ENCODE data around the gene B3GNT2. TPM values are rescaled to one million over a fixed set of nuclear protein-coding genes. Genes with fewer than 3 reads are reported as not detected.

The B3GNT2 gene
- total RNA-seq, 1 donor from 2014 or later = 23.8 TPM

DNA sequence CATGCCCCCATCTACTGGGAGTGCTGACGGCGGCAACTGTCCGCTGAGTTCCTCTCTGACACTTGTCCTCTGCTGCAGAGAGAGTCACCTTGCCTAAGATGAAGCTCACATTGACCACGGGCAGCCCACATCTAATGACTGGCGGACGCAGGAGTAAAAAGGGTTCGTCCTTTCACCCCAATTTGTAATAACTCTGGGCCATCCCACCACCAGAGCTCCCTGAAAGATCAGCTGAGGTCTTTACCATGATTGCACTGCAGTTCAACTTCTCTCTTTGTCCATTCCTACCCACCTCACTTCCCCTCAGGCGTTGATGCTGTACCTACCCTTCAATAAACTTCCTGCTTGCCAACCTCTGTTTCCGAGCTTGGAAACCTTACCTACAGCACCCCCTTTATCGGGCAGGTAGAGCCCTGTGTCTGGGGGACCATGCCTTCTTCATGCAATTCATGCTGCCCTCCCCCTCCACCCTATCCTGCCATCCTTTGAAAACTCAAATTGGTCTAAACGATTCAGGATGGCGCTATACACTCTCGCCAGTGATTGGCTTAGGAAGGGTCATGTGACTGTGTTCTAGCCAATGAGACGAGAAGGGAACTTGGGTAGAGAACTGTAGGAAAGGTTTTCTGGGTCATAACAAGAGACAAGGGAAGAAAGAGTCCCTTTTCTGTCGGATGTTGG, 10.3 kb upstream of the B3GNT2 start:
- H3K4me1 ChIP-seq (ENCODE audit: insufficient read depth, low read length) = no peaks in the 10 kb centered on the region
- Mint-ChIP-seq H3K4me3 (ENCODE audit: unreplicated experiment) (no peak overlapping the region), H3K27ac (ENCODE audit: unreplicated experiment) (no peak overlapping the region), H3K4me1 (ENCODE audit: low read depth, unreplicated experiment) (no peaks in the 10 kb centered on the region), H3K9me3 (ENCODE audit: unreplicated experiment) (peaks cover 2% of the 10 kb centered on the region), H3K27me3 (ENCODE audit: low read depth, unreplicated experiment) (peaks cover 16% of the 10 kb centered on the region), H3K36me3 (ENCODE audit: low read depth, unreplicated experiment) (no peaks in the 10 kb centered on the region)
- H3K9me3 ChIP-seq (ENCODE audit: insufficient read depth, low read depth, low read length) = no peaks in the 10 kb centered on the region
- H3K79me2 ChIP-seq (ENCODE audit: insufficient read depth, low read length) = no peaks in the 10 kb centered on the region
- no peaks in the 10 kb centered on the region for H3K27me3 ChIP-seq (ENCODE audit: insufficient read depth, low read length)
- H3K36me3 ChIP-seq (ENCODE audit: insufficient read depth, low read length) = no peaks in the 10 kb centered on the region
- no peaks in the 10 kb centered on the region for H4K20me1 ChIP-seq (ENCODE audit: insufficient read depth, low read length)
- no peak overlapping the region for H3K4me2 ChIP-seq (ENCODE audit: low read length)
- no peak overlapping the region for H2AFZ ChIP-seq (ENCODE audit: low read depth, low read length)
- DNase-seq (ENCODE audit: low read depth) (no peak), FAIRE-seq (no peak)
- H3K4me3 ChIP-seq (ENCODE audit: insufficient read depth, low read depth, low read length) = no peak overlapping the region
- TF ChIP-seq, protein P1, sequence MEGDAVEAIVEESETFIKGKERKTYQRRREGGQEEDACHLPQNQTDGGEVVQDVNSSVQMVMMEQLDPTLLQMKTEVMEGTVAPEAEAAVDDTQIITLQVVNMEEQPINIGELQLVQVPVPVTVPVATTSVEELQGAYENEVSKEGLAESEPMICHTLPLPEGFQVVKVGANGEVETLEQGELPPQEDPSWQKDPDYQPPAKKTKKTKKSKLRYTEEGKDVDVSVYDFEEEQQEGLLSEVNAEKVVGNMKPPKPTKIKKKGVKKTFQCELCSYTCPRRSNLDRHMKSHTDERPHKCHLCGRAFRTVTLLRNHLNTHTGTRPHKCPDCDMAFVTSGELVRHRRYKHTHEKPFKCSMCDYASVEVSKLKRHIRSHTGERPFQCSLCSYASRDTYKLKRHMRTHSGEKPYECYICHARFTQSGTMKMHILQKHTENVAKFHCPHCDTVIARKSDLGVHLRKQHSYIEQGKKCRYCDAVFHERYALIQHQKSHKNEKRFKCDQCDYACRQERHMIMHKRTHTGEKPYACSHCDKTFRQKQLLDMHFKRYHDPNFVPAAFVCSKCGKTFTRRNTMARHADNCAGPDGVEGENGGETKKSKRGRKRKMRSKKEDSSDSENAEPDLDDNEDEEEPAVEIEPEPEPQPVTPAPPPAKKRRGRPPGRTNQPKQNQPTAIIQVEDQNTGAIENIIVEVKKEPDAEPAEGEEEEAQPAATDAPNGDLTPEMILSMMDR (IDR thresholded peaks at IDR 0.05; ENCODE audit: insufficient read depth, low read depth, low read length) = no peak
- no peak for TF ChIP-seq EZH2 (IDR thresholded peaks at IDR 0.05; ENCODE audit: insufficient read depth, low read length)
- H3K9ac ChIP-seq (ENCODE audit: low read length) = no peak overlapping the region
- H3K27ac ChIP-seq (ENCODE audit: low read depth, low read length) = no peak overlapping the region

DNA sequence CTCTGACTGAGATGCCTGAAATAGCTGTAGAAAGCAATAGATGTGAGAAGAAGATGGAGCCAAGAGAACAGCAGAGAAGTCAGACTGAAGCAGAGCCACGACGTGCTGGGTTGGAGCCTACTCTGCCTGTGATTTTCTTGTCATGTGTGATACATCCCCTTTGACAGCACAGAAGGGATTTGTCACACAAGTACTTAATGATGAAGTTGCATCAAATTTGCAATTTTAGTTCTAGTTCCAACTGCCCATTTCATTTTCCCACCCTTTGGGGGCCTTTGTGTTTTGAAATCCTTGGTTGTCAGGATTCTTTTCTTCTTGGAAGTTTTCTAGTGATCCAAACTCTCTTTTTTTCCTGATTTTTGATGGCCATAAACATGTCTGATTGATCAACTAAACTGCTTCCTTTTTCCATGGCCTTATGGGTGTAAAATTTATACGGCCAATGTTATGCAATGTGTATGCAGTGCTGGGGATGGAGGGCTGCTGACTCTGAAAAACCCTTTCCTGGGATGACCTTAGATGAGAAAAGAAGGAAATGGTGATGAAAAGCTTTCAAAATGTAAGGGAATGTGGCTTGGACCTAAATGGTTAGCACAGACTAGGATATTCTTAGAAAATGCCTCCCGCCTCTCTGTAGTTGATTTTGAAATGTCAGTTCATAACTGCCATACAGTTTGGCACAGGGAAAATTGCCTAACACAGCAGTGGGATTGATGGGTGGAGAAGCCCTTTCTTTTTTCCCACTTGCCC, 9.6 kb upstream of the B3GNT2 start:
- no peak for TF ChIP-seq EZH2 (IDR thresholded peaks at IDR 0.05; ENCODE audit: insufficient read depth, low read length)
- TF ChIP-seq, protein P1 (IDR thresholded peaks at IDR 0.05; ENCODE audit: insufficient read depth, low read depth, low read length) = no peak
- no peak for DNase-seq (ENCODE audit: low read depth)
- no peak overlapping the region for H3K27ac ChIP-seq (ENCODE audit: low read depth, low read length)
- Mint-ChIP-seq H3K4me1 (ENCODE audit: low read depth, unreplicated experiment) (no peaks in the 10 kb centered on the region), H3K27me3 (ENCODE audit: low read depth, unreplicated experiment) (peaks cover 21% of the 10 kb centered on the region), H3K4me3 (ENCODE audit: unreplicated experiment) (no peak overlapping the region), H3K9me3 (ENCODE audit: unreplicated experiment) (peaks cover 2% of the 10 kb centered on the region), H3K36me3 (ENCODE audit: low read depth, unreplicated experiment) (no peaks in the 10 kb centered on the region), H3K27ac (ENCODE audit: unreplicated experiment) (no peak overlapping the region)
- no peak overlapping the region for H3K9ac ChIP-seq (ENCODE audit: low read length)
- H3K9me3 ChIP-seq (ENCODE audit: insufficient read depth, low read depth, low read length) = no peaks in the 10 kb centered on the region
- no peak overlapping the region for H3K4me3 ChIP-seq (ENCODE audit: insufficient read depth, low read depth, low read length)
- H3K36me3 ChIP-seq (ENCODE audit: insufficient read depth, low read length) = no peaks in the 10 kb centered on the region
- H3K79me2 ChIP-seq (ENCODE audit: insufficient read depth, low read length) = no peaks in the 10 kb centered on the region
- no peak for FAIRE-seq
- no peaks in the 10 kb centered on the region for H3K27me3 ChIP-seq (ENCODE audit: insufficient read depth, low read length)
- H3K4me2 ChIP-seq (ENCODE audit: low read length) = no peak overlapping the region
- H3K4me1 ChIP-seq (ENCODE audit: insufficient read depth, low read length) = no peaks in the 10 kb centered on the region
- no peaks in the 10 kb centered on the region for H4K20me1 ChIP-seq (ENCODE audit: insufficient read depth, low read length)
- no peak overlapping the region for H2AFZ ChIP-seq (ENCODE audit: low read depth, low read length)

DNA sequence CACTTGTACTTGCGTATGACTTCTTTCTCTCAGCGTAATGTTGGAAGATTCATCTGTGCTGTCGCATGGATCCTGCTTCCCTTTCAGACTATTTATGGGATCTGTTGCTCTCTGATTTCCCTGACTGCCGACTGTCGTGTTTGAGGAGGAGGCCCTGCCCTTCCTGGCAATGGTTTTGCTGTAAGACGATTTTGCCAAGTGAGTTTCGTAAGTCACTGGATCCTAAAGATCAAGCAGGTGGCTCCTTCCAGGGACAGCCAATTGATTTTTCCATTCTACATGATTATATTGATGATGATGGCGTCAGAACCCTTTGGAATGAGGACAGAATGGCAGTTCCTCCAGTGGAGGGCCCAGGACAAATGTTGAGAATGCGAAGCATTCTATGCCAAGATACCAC, 8.7 kb upstream of the B3GNT2 start:
- H3K27ac ChIP-seq (ENCODE audit: low read depth, low read length) = no peak overlapping the region
- no peaks in the 10 kb centered on the region for H3K4me1 ChIP-seq (ENCODE audit: insufficient read depth, low read length)
- no peak overlapping the region for H3K4me3 ChIP-seq (ENCODE audit: insufficient read depth, low read depth, low read length)
- H3K36me3 ChIP-seq (ENCODE audit: insufficient read depth, low read length) = no peaks in the 10 kb centered on the region
- Mint-ChIP-seq H3K36me3 (ENCODE audit: low read depth, unreplicated experiment) (no peaks in the 10 kb centered on the region), H3K9me3 (ENCODE audit: unreplicated experiment) (peaks cover 2% of the 10 kb centered on the region), H3K27ac (ENCODE audit: unreplicated experiment) (no peak overlapping the region), H3K27me3 (ENCODE audit: low read depth, unreplicated experiment) (peaks cover 21% of the 10 kb centered on the region), H3K4me1 (ENCODE audit: low read depth, unreplicated experiment) (no peaks in the 10 kb centered on the region), H3K4me3 (ENCODE audit: unreplicated experiment) (no peak overlapping the region)
- no peaks in the 10 kb centered on the region for H4K20me1 ChIP-seq (ENCODE audit: insufficient read depth, low read length)
- TF ChIP-seq, protein P1 (IDR thresholded peaks at IDR 0.05; ENCODE audit: insufficient read depth, low read depth, low read length) = no peak
- TF ChIP-seq EZH2 (IDR thresholded peaks at IDR 0.05; ENCODE audit: insufficient read depth, low read length) = no peak
- DNase-seq (ENCODE audit: low read depth) (no peak), FAIRE-seq (no peak)
- no peaks in the 10 kb centered on the region for H3K79me2 ChIP-seq (ENCODE audit: insufficient read depth, low read length)
- no peak overlapping the region for H3K4me2 ChIP-seq (ENCODE audit: low read length)
- H3K27me3 ChIP-seq (ENCODE audit: insufficient read depth, low read length) = no peaks in the 10 kb centered on the region
- no peaks in the 10 kb centered on the region for H3K9me3 ChIP-seq (ENCODE audit: insufficient read depth, low read depth, low read length)
- no peak overlapping the region for H2AFZ ChIP-seq (ENCODE audit: low read depth, low read length)
- no peak overlapping the region for H3K9ac ChIP-seq (ENCODE audit: low read length)
